ENCODE results near the gene CHD6. TPM values are rescaled to one million over a fixed set of nuclear protein-coding genes. Genes with fewer than 3 reads are reported as not detected.

CHD6 gene
- total RNA-seq, 1 donor from 2014 or later = 36.8 TPM

GRCh38 chr20:41407607-41408006 lies 210.6 kb downstream of the CHD6 start:
- Mint-ChIP-seq H3K27ac (no peak overlapping the region), H3K27me3 (ENCODE audit: insufficient read depth) (no peaks in the 10 kb centered on the region), H3K4me3 (no peak overlapping the region), H3K36me3 (ENCODE audit: low read depth) (peaks cover 24% of the 10 kb centered on the region), H3K9me3 (no peaks in the 10 kb centered on the region), H3K4me1 (ENCODE audit: low read depth) (peaks cover 37% of the 10 kb centered on the region)
- DNase-seq (ENCODE audit: low spot score) = no peak
- intact Hi-C loops (cut with micrococcal nuclease) = no loop called here

- peaks cover 31% of the 10 kb centered on the region for H3K4me1 Mint-ChIP-seq (ENCODE audit: low read depth)
- intact Hi-C loops (cut with micrococcal nuclease) = no loop called here
- H3K36me3 Mint-ChIP-seq (ENCODE audit: low read depth) = peaks cover 20% of the 10 kb centered on the region
- no peaks in the 10 kb centered on the region for H3K27me3 Mint-ChIP-seq (ENCODE audit: insufficient read depth)
- no peak overlapping the region for H3K27ac Mint-ChIP-seq
- no peak overlapping the region for H3K4me3 Mint-ChIP-seq
- no peaks in the 10 kb centered on the region for H3K9me3 Mint-ChIP-seq
- DNase-seq (ENCODE audit: low spot score) = no peak
These were observed 211.2 kb downstream of the CHD6 start for GRCh38 chr20:41406896-41407444.

- intact Hi-C loops (cut with micrococcal nuclease) = no loop called here
- Mint-ChIP-seq H3K9me3 (no peaks in the 10 kb centered on the region), H3K27me3 (ENCODE audit: insufficient read depth) (no peaks in the 10 kb centered on the region), H3K4me3 (no peak overlapping the region), H3K36me3 (ENCODE audit: low read depth) (peaks cover 18% of the 10 kb centered on the region), H3K27ac (no peak overlapping the region), H3K4me1 (ENCODE audit: low read depth) (peaks cover 25% of the 10 kb centered on the region)
- DNase-seq (ENCODE audit: low spot score) = no peak
These were observed 211.8 kb downstream of the CHD6 start for GRCh38 chr20:41406353-41406752.

- no peak for DNase-seq (ENCODE audit: low spot score)
- no peak overlapping the region for H3K4me3 Mint-ChIP-seq
- H3K36me3 Mint-ChIP-seq (ENCODE audit: low read depth) = peaks cover 17% of the 10 kb centered on the region
- no peaks in the 10 kb centered on the region for H3K9me3 Mint-ChIP-seq
- no peaks in the 10 kb centered on the region for H3K27me3 Mint-ChIP-seq (ENCODE audit: insufficient read depth)
- intact Hi-C loops (cut with micrococcal nuclease) = no loop called here
- peaks cover 24% of the 10 kb centered on the region for H3K4me1 Mint-ChIP-seq (ENCODE audit: low read depth)
- no peak overlapping the region for H3K27ac Mint-ChIP-seq
These were observed 212.7 kb downstream of the CHD6 start for GRCh38 chr20:41405436-41405835.

- H3K27ac Mint-ChIP-seq = no peak overlapping the region
- H3K4me3 Mint-ChIP-seq = no peak overlapping the region
- H3K27me3 Mint-ChIP-seq (ENCODE audit: insufficient read depth) = no peaks in the 10 kb centered on the region
- H3K4me1 Mint-ChIP-seq (ENCODE audit: low read depth) = peaks cover 16% of the 10 kb centered on the region
- DNase-seq (ENCODE audit: low spot score) = no peak
- H3K36me3 Mint-ChIP-seq (ENCODE audit: low read depth) = peaks cover 15% of the 10 kb centered on the region
- H3K9me3 Mint-ChIP-seq = no peaks in the 10 kb centered on the region
- intact Hi-C loops (cut with micrococcal nuclease) = no loop called here
These were observed 214.6 kb downstream of the CHD6 start for GRCh38 chr20:41403604-41404003.

GRCh38 chr20:41398408-41398807 lies 219.8 kb downstream of the CHD6 start:
- no peaks in the 10 kb centered on the region for H3K36me3 Mint-ChIP-seq (ENCODE audit: low read depth)
- no peaks in the 10 kb centered on the region for H3K9me3 Mint-ChIP-seq
- no peaks in the 10 kb centered on the region for H3K4me1 Mint-ChIP-seq (ENCODE audit: low read depth)
- no peak overlapping the region for H3K27ac Mint-ChIP-seq
- H3K4me3 Mint-ChIP-seq = no peak overlapping the region
- DNase-seq (ENCODE audit: low spot score) = no peak
- no peaks in the 10 kb centered on the region for H3K27me3 Mint-ChIP-seq (ENCODE audit: insufficient read depth)
- intact Hi-C loops (cut with micrococcal nuclease) = no loop called here

GRCh38 chr20:41395667-41396664 lies 222.2 kb downstream of the CHD6 start:
- Mint-ChIP-seq H3K9me3 (no peaks in the 10 kb centered on the region), H3K27ac (no peak overlapping the region), H3K36me3 (ENCODE audit: low read depth) (no peaks in the 10 kb centered on the region), H3K4me1 (ENCODE audit: low read depth) (no peaks in the 10 kb centered on the region), H3K4me3 (no peak overlapping the region), H3K27me3 (ENCODE audit: insufficient read depth) (no peaks in the 10 kb centered on the region)
- DNase-seq (ENCODE audit: low spot score) = no peak
- intact Hi-C loops (cut with micrococcal nuclease) = no loop called here

- Mint-ChIP-seq H3K4me3 (no peak overlapping the region), H3K9me3 (no peaks in the 10 kb centered on the region), H3K27me3 (ENCODE audit: insufficient read depth) (no peaks in the 10 kb centered on the region), H3K4me1 (ENCODE audit: low read depth) (no peaks in the 10 kb centered on the region), H3K36me3 (ENCODE audit: low read depth) (no peaks in the 10 kb centered on the region), H3K27ac (no peak overlapping the region)
- no peak for DNase-seq (ENCODE audit: low spot score)
- intact Hi-C loops (cut with micrococcal nuclease) = no loop called here
These were observed 223.1 kb downstream of the CHD6 start for GRCh38 chr20:41394931-41395666.

GRCh38 chr20:41394081-41394480 lies 224.1 kb downstream of the CHD6 start:
- DNase-seq (ENCODE audit: low spot score) = no peak
- Mint-ChIP-seq H3K4me1 (ENCODE audit: low read depth) (no peaks in the 10 kb centered on the region), H3K27ac (no peak overlapping the region), H3K4me3 (no peak overlapping the region), H3K36me3 (ENCODE audit: low read depth) (no peaks in the 10 kb centered on the region), H3K27me3 (ENCODE audit: insufficient read depth) (no peaks in the 10 kb centered on the region), H3K9me3 (no peaks in the 10 kb centered on the region)
- intact Hi-C loops (cut with micrococcal nuclease) = no loop called here

- Mint-ChIP-seq H3K36me3 (ENCODE audit: low read depth) (no peaks in the 10 kb centered on the region), H3K27ac (no peak overlapping the region), H3K9me3 (no peaks in the 10 kb centered on the region), H3K27me3 (ENCODE audit: insufficient read depth) (no peaks in the 10 kb centered on the region), H3K4me1 (ENCODE audit: low read depth) (no peaks in the 10 kb centered on the region), H3K4me3 (no peak overlapping the region)
- intact Hi-C loops (cut with micrococcal nuclease) = no loop called here
- DNase-seq (ENCODE audit: low spot score) = no peak
These were observed 224.5 kb downstream of the CHD6 start for GRCh38 chr20:41393705-41394066.

- Mint-ChIP-seq H3K9me3 (no peaks in the 10 kb centered on the region), H3K27me3 (ENCODE audit: insufficient read depth) (no peaks in the 10 kb centered on the region), H3K4me3 (no peak overlapping the region), H3K27ac (no peak overlapping the region), H3K36me3 (ENCODE audit: low read depth) (no peaks in the 10 kb centered on the region), H3K4me1 (ENCODE audit: low read depth) (no peaks in the 10 kb centered on the region)
- intact Hi-C loops (cut with micrococcal nuclease) = no loop called here
- DNase-seq (ENCODE audit: low spot score) = no peak
These were observed 225.1 kb downstream of the CHD6 start for GRCh38 chr20:41392871-41393704.

GRCh38 chr20:41392295-41392694 lies 225.9 kb downstream of the CHD6 start:
- H3K27me3 Mint-ChIP-seq (ENCODE audit: insufficient read depth) = no peaks in the 10 kb centered on the region
- H3K9me3 Mint-ChIP-seq = no peaks in the 10 kb centered on the region
- intact Hi-C loops (cut with micrococcal nuclease) = no loop called here
- H3K36me3 Mint-ChIP-seq (ENCODE audit: low read depth) = no peaks in the 10 kb centered on the region
- H3K27ac Mint-ChIP-seq = no peak overlapping the region
- H3K4me1 Mint-ChIP-seq (ENCODE audit: low read depth) = no peaks in the 10 kb centered on the region
- DNase-seq (ENCODE audit: low spot score) = no peak
- no peak overlapping the region for H3K4me3 Mint-ChIP-seq
